Measurements from ENCODE around the gene FADS2. TPM values are rescaled to one million over a fixed set of nuclear protein-coding genes. Genes with fewer than 3 reads are reported as not detected.

The FADS2 gene
- total RNA-seq, 4 donors from 2014 or later = 1.5 to 6.4 (median 4.0) TPM

DNA sequence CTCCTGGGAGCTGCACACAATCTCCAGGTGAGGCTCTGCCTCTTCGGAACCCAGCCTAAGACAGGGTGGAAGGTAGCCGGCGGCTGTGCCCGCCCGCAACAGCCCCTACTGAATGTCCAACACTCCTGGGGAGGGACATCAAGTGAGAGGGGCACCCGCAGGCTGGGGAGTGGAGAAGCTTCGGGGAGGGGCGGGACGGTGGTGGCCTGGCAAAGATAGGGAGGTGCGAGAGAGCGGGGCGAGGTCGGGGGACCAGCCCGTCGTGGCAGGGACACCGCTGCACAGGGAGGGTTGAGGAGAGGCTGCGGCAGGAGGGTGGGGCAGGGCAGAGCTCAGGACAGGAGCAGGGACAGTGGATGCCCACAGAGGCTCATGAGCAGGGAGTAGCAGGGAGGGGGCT, 72.2 kb downstream of the FADS2 start:
- Histone ChIP-seq H3K9me3 (no peaks in the 10 kb centered on the region), H3K27me3 (no peaks in the 10 kb centered on the region), H3K4me3 (no peak overlapping the region), H3K36me3 (no peaks in the 10 kb centered on the region), H3K27ac (no peak overlapping the region), H3K4me1 (no peaks in the 10 kb centered on the region)
- in situ Hi-C loops (cut with MboI; ENCODE audit: low sequenced_read_pairs in 4 of 4) (no loop called here), intact Hi-C loops (cut with DNase I; ENCODE audit: low total_unique reads) (no loop called here)
- ATAC-seq (no peak), DNase-seq (no peak)
- TF ChIP-seq, protein P1, sequence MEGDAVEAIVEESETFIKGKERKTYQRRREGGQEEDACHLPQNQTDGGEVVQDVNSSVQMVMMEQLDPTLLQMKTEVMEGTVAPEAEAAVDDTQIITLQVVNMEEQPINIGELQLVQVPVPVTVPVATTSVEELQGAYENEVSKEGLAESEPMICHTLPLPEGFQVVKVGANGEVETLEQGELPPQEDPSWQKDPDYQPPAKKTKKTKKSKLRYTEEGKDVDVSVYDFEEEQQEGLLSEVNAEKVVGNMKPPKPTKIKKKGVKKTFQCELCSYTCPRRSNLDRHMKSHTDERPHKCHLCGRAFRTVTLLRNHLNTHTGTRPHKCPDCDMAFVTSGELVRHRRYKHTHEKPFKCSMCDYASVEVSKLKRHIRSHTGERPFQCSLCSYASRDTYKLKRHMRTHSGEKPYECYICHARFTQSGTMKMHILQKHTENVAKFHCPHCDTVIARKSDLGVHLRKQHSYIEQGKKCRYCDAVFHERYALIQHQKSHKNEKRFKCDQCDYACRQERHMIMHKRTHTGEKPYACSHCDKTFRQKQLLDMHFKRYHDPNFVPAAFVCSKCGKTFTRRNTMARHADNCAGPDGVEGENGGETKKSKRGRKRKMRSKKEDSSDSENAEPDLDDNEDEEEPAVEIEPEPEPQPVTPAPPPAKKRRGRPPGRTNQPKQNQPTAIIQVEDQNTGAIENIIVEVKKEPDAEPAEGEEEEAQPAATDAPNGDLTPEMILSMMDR (IDR thresholded peaks at IDR 0.05 in 4 of 5, conservative IDR thresholded peaks at IDR 0.05 in 1 of 5) = no peak
- TF ChIP-seq POLR2A (IDR thresholded peaks at IDR 0.05) = no peak

DNA sequence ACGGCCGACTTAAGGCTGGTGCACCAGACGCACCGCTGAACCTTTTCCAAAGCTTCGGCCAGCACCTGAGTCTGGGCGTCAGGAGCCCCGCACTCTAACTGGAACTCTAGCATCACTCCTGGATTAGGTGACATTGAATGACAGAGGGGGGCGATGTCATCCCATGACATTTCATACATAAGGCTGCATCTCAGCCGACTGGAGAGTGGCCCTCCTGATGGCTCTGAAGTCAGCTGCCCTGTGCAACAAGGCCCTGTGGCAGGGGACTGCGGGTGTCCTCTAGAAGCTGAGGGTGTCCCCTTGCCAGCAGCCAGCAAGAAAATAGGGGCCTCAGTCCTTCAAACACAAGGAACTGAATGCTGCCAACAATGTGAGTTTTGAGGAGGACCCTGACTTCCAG, 73.3 kb downstream of the FADS2 start:
- H3K4me1 ChIP-seq = no peaks in the 10 kb centered on the region
- H3K27me3 ChIP-seq = no peaks in the 10 kb centered on the region
- H3K36me3 ChIP-seq = no peaks in the 10 kb centered on the region
- H3K27ac ChIP-seq = no peak overlapping the region
- intact Hi-C loops (cut with DNase I; ENCODE audit: low total_unique reads) = no loop called here
- TF ChIP-seq, protein P1 (IDR thresholded peaks at IDR 0.05 in 4 of 5, conservative IDR thresholded peaks at IDR 0.05 in 1 of 5) = no peak
- TF ChIP-seq POLR2A (IDR thresholded peaks at IDR 0.05) = no peak
- no peak overlapping the region for H3K4me3 ChIP-seq
- in situ Hi-C loops (cut with MboI; ENCODE audit: low sequenced_read_pairs in 4 of 4) = no loop called here
- no peaks in the 10 kb centered on the region for H3K9me3 ChIP-seq
- ATAC-seq (no peak), DNase-seq (no peak)

DNA sequence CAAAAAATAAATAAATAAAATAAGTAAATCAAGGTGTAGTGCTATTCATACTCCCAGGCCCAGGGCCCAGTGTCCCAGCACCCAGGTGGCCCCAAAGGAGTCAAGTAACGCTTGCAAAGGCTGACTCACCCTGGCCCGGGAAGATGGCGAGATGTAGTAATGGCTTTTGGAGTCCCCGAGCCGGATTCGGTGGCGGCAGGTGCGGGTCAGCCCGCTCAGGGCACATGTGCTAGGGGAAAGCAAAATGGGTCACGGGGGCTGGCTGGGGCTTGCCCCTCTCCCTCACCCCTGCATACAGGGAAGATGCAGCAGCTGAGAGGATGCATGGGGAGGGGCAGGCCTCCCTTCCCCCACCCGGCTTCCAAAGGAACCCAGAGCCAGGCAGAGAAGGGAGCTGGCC, 74.2 kb downstream of the FADS2 start:
- no peaks in the 10 kb centered on the region for H3K36me3 ChIP-seq
- no peak for TF ChIP-seq POLR2A (IDR thresholded peaks at IDR 0.05)
- TF ChIP-seq, protein P1 (IDR thresholded peaks at IDR 0.05 in 4 of 5, conservative IDR thresholded peaks at IDR 0.05 in 1 of 5) = no peak
- no peak overlapping the region for H3K27ac ChIP-seq
- H3K4me3 ChIP-seq = no peak overlapping the region
- DNase-seq (no peak), ATAC-seq (no peak)
- in situ Hi-C loops (cut with MboI; ENCODE audit: low sequenced_read_pairs in 4 of 4) (no loop called here), intact Hi-C loops (cut with DNase I; ENCODE audit: low total_unique reads) (no loop called here)
- no peaks in the 10 kb centered on the region for H3K27me3 ChIP-seq
- no peaks in the 10 kb centered on the region for H3K9me3 ChIP-seq
- H3K4me1 ChIP-seq = no peaks in the 10 kb centered on the region

DNA sequence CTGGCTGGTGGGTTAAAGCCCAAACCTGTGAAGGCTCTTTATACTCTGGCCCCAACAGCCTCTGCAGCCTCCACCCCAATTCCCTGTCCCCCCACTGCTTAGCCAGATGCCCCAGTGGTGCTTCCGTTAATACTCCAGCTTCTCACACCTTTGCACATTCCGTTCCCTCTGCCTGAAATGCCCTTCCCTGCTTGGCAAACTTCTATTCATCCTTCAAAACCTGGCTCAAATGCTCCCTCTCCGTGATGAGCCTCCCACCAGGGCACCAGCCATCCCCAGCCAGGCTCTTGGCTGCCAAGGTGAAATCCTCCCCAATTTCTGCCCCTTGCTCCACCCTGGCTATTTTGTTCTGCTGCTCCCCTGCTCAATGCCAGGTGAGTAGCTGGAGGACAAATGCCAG, 75.7 kb downstream of the FADS2 start:
- no peaks in the 10 kb centered on the region for H3K9me3 ChIP-seq
- intact Hi-C loops (cut with DNase I; ENCODE audit: low total_unique reads) = no loop called here
- no peaks in the 10 kb centered on the region for H3K36me3 ChIP-seq
- H3K4me1 ChIP-seq = no peaks in the 10 kb centered on the region
- TF ChIP-seq, protein P1 (IDR thresholded peaks at IDR 0.05 in 4 of 5, conservative IDR thresholded peaks at IDR 0.05 in 1 of 5) = no peak
- no peak for TF ChIP-seq POLR2A (IDR thresholded peaks at IDR 0.05)
- DNase-seq = no peak
- ATAC-seq = no peak
- H3K4me3 ChIP-seq = no peak overlapping the region
- H3K27ac ChIP-seq = no peak overlapping the region
- in situ Hi-C loops (cut with MboI; ENCODE audit: low sequenced_read_pairs in 4 of 4) = no loop called here
- no peaks in the 10 kb centered on the region for H3K27me3 ChIP-seq

DNA sequence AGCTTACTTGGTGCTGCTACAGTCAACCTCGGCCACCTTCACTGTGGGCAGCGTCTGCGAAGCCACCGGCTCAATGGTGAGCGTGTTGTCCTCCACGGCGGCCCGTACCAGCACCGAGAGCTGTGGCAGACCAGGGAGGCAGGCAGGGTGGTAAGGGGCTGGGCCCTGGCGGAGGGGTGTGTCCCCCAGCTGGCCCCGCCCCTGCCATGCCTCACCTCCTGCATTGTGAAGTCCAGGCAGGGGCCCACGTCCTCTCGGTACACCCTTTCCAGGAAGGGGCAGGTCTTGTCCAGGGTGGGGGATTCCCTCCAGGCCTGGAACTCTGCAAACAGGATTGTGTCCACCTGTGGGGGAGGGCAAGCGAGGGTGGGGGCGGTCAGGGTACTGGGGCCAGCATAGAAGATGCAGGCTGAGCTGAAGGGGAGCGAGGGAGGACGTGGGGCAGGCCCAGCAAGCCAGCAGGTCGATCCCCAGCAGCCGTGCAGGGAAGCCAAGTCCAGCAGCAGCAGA, 76.5 kb downstream of the FADS2 start:
- in situ Hi-C loops (cut with MboI; ENCODE audit: low sequenced_read_pairs in 4 of 4) (no loop called here), intact Hi-C loops (cut with DNase I; ENCODE audit: low total_unique reads) (no loop called here)
- Histone ChIP-seq H3K36me3 (no peaks in the 10 kb centered on the region), H3K27ac (no peak overlapping the region), H3K4me3 (no peak overlapping the region), H3K4me1 (no peaks in the 10 kb centered on the region), H3K9me3 (no peaks in the 10 kb centered on the region), H3K27me3 (no peaks in the 10 kb centered on the region)
- DNase-seq (no peak), ATAC-seq (no peak)
- TF ChIP-seq, protein P1 (IDR thresholded peaks at IDR 0.05 in 4 of 5, conservative IDR thresholded peaks at IDR 0.05 in 1 of 5) = no peak
- no peak for TF ChIP-seq POLR2A (IDR thresholded peaks at IDR 0.05)

Data from gastrocnemius medialis (tissue), 4 donors.